A673 (cell line): Measurements from ENCODE around the gene ZNF844. TPM values are rescaled to one million over a fixed set of nuclear protein-coding genes. Genes with fewer than 3 reads are reported as not detected.
"Not testable (repeated sequence)": the region's sequence is repeated elsewhere in the genome, so short reads cannot be mapped to it uniquely, and the experiment has no call there.

Source experiments
- BruUV-seq: library from RNA; stranded (reverse); fragments of 400-500 nt; replicated peaks from 2 replicates; lab custom pipeline; 2021; lab: Mats Ljungman, UMichigan
- CTCF ChIA-PET: fragments of 300-600 bp; sonication (Branson Sonifier 250); formaldehyde crosslinking; loops from one replicate; lab custom pipeline; 2022; ENCODE audit warnings: antibody characterized with exemption; lab: Charles Lee
- POLR2A ChIA-PET: fragments of 300-600 bp; sonication (Branson Sonifier 250); formaldehyde crosslinking; loops from one replicate; lab custom pipeline; 2022; ENCODE audit warnings: antibody characterized with exemption; ENCODE audit not compliant: low non-redundant PET; lab: Charles Lee
- DNase-seq: peaks from one replicate; pipeline ENCODE4 v3.0.0-alpha.2; 2015; ENCODE audit warnings: low spot score
- H3K27ac ChIP-seq: fragments of 200-600 bp; sonication (generic); 2 replicates; pipeline ENCODE4 v1.5.1; 2016; ENCODE audit warnings: mixed run types, low read depth, mild to moderate bottlenecking, mixed read lengths, antibody characterized with exemption, low read length; ENCODE audit not compliant: poor library complexity, severe bottlenecking
- H3K27me3 ChIP-seq: fragments of 200-600 bp; sonication (generic); replicated peaks from 2 replicates; pipeline ENCODE4 v1.6.1; 2017; ENCODE audit warnings: mixed run types, low read depth, mild to moderate bottlenecking, mixed read lengths, antibody characterized with exemption, low read length; ENCODE audit not compliant: insufficient read depth, poor library complexity
- H3K36me3 ChIP-seq: fragments of 200-600 bp; sonication (generic); 2 replicates; pipeline ENCODE4 v1.6.1; 2016; ENCODE audit warnings: mixed run types, mild to moderate bottlenecking, mixed read lengths, antibody characterized with exemption, low read length; ENCODE audit not compliant: insufficient read depth, poor library complexity, severe bottlenecking
- H3K4me1 ChIP-seq: fragments of 200-600 bp; sonication (generic); 2 replicates; pipeline ENCODE4 v1.6.1; 2017; ENCODE audit warnings: mixed run types, mild to moderate bottlenecking, mixed read lengths, antibody characterized with exemption, low read length; ENCODE audit not compliant: insufficient read depth, poor library complexity, severe bottlenecking
- H3K4me3 ChIP-seq: fragments of 200-600 bp; sonication (generic); 2 replicates; pipeline ENCODE4 v1.5.1; 2016; ENCODE audit warnings: low read depth, mixed run types, mild to moderate bottlenecking, mixed read lengths, low read length; ENCODE audit not compliant: poor library complexity, severe bottlenecking
- H3K9me3 ChIP-seq: fragments of 200-600 bp; sonication (generic); 2 replicates; pipeline ENCODE4 v1.6.1; 2016; ENCODE audit warnings: mixed run types, low read depth, mild to moderate bottlenecking, mixed read lengths, antibody characterized with exemption, low read length; ENCODE audit not compliant: poor library complexity, severe bottlenecking
- CTCF ChIP-seq: fragments of 300-800, 200-600 bp; sonication (generic); conservative IDR thresholded peaks from 2 replicates; pipeline ENCODE4 v1.5.1; 2017; ENCODE audit warnings: low read depth, mild to moderate bottlenecking, antibody characterized with exemption, low read length, moderate library complexity, mixed read lengths
- EZH2 ChIP-seq: fragments of 200-600 bp; sonication (generic); IDR thresholded peaks from 2 replicates; pipeline ENCODE4 v1.6.1; 2017; ENCODE audit warnings: borderline replicate concordance, low read depth, mild to moderate bottlenecking, mixed read lengths, antibody characterized with exemption, low read length; ENCODE audit not compliant: poor library complexity, severe bottlenecking
- intact Hi-C: fragments of 100-400 bp; cut with micrococcal nuclease; formaldehyde crosslinking; loops from one replicate; pipeline ENCODE4 v1.10.0; 2022; ENCODE audit not compliant: unreplicated experiment
- total RNA-seq: library from RNA; stranded (reverse); gene quantifications from 2 replicates; pipeline ENCODE4 v1.2.3, GENCODE V29; 2021

The ZNF844 gene
- total RNA-seq, 1 experiment from 2014 or later = 1.5 TPM

- ChIA-PET POLR2A (no interaction called here), CTCF (no interaction called here)
- no TSS peak for BruUV-seq
- TF ChIP-seq EZH2 = no peak
- no peak for TF ChIP-seq CTCF
- no peak for DNase-seq
- H3K27ac ChIP-seq = no peak overlapping the region
- H3K4me1 ChIP-seq = no peaks in the 10 kb centered on the region
- peaks cover 70% of the 10 kb centered on the region for H3K9me3 ChIP-seq
- H3K27me3 ChIP-seq = no peaks in the 10 kb centered on the region
- H3K36me3 ChIP-seq = peaks cover 16% of the 10 kb centered on the region
- intact Hi-C loops = no loop called here
- no peak overlapping the region for H3K4me3 ChIP-seq
Measured at GRCh38 chr19:12075538-12076139, 11.1 kb downstream of the ZNF844 start.

- H3K4me3 ChIP-seq, H3K4me1 ChIP-seq, intact Hi-C loops, CTCF ChIA-PET, H3K27me3 ChIP-seq, H3K27ac ChIP-seq, POLR2A ChIA-PET, DNase-seq: not testable (repeated sequence)
- Histone ChIP-seq H3K36me3 (peaks cover 16% of the 10 kb centered on the region), H3K9me3 (peaks cover 75% of the 10 kb centered on the region)
- TSS peak; percentile 24 for BruUV-seq
Measured at GRCh38 chr19:12076331-12076730, 11.8 kb downstream of the ZNF844 start.

GRCh38 chr19:12077375-12077774 lies 12.8 kb downstream of the ZNF844 start:
- Histone ChIP-seq H3K27me3 (no peaks in the 10 kb centered on the region), H3K36me3 (peaks cover 16% of the 10 kb centered on the region), H3K4me1 (no peaks in the 10 kb centered on the region), H3K4me3 (no peak overlapping the region), H3K27ac (no peak overlapping the region), H3K9me3 (peaks cover 75% of the 10 kb centered on the region)
- ChIA-PET POLR2A (no interaction called here), CTCF (no interaction called here)
- no TSS peak for BruUV-seq
- DNase-seq = no peak
- TF ChIP-seq EZH2 = no peak
- no peak for TF ChIP-seq CTCF
- intact Hi-C loops = no loop called here

- BruUV-seq, CTCF ChIA-PET, H3K27me3 ChIP-seq, H3K36me3 ChIP-seq, H3K4me3 ChIP-seq, intact Hi-C loops, DNase-seq, H3K27ac ChIP-seq, H3K4me1 ChIP-seq, POLR2A ChIA-PET: not testable (repeated sequence)
- peaks cover 25% of the 10 kb centered on the region for H3K9me3 ChIP-seq
Measured at GRCh38 chr19:12083336-12083735, 18.8 kb downstream of the ZNF844 start.
